Stimulated activated CD4-positive, alpha-beta T cell treated with anti-CD3 and anti-CD28 coated beads, Interleukin-4, amount 100 ng/mL, for 1 hour (primary cell): ENCODE results near the gene MEIOB.

Experiments used
- DNase-seq: peaks from one replicate; pipeline ENCODE4 v3.0.0-alpha.2; 2020

The MEIOB gene

DNA sequence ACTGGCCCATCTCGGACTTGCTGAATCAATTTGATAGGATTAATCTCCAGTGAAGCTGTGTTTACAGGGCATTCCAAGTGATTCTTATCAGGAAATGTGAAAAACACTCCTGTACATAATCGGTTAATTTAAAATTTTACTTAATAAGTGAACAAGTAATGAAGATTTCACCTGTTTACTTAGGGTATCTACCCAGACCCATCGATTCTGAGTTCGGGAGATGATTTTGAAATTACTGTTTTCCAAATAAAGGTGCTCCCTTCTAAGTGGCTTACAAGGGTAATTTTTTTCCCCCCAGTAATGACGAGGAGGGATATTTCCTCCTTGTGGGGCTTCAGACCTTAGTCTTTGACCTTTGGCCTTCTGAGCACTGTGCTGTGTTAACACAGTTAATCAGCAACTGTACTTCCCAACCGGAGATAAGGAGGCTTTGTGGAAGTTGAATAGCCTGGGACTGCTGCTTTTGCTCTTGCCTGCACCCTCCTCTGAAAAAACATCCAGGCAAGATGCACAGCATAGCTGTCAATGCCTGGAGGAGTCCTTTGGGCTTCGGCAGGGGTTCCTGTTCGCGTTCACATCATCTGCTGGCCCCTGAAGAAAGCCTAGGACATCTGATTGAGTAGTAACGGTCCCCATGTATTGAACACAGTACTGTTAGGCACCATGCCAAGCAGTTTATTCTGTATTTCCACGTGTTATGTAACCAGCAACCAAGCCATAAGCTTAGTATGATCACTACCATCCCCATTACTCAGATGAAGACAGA, 43.1 kb downstream of the MEIOB start:
- no peak for DNase-seq

DNA sequence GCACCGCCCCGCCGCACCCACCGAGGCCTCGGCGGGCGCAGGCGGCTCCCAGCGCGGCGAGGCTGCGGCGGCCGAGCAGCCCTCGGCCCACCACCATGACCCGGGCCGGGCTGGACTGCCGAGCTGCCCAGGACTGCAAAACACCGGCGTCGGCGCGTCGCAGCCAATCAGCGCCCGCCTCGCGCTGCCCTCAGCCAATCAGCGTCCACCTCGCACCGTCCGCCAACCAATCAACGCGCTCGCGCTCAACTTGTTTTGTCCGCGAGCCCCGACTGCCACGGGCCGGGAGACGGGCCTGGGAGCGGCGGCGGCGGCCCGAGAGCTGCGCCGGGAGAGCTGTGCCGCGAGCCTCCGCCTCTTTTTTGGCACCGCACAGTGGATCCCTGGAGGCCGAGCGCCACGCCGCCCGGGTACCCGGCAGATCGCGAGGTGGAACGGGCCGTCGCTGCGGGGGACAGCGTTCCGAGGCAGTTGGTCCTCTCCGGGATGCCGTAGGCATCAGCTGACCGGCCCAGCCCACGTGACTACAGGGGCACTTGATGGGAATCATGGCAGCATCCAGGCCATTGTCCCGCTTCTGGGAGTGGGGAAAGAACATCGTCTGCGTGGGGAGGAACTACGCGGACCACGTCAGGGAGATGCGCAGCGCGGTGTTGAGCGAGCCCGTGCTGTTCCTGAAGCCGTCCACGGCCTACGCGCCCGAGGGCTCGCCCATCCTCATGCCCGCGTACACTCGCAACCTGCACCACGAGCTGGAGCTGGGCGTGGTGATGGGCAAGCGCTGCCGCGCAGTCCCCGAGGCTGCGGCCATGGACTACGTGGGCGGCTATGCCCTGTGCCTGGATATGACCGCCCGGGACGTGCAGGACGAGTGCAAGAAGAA, 45.0 kb downstream of the MEIOB start, which contains the start of the genes FAHD1 and HAGH:
TSS of gene FAHD1 (plus strand) at position 516 of the 883 bp plus-strand sequence. CDS start at position 549, 33 bp downstream.
TSS of gene HAGH (minus strand) at position 135 of the 883 bp plus-strand sequence. CDS start at position 97, 38 bp downstream.
- peak; percentile 89 for DNase-seq

DNA sequence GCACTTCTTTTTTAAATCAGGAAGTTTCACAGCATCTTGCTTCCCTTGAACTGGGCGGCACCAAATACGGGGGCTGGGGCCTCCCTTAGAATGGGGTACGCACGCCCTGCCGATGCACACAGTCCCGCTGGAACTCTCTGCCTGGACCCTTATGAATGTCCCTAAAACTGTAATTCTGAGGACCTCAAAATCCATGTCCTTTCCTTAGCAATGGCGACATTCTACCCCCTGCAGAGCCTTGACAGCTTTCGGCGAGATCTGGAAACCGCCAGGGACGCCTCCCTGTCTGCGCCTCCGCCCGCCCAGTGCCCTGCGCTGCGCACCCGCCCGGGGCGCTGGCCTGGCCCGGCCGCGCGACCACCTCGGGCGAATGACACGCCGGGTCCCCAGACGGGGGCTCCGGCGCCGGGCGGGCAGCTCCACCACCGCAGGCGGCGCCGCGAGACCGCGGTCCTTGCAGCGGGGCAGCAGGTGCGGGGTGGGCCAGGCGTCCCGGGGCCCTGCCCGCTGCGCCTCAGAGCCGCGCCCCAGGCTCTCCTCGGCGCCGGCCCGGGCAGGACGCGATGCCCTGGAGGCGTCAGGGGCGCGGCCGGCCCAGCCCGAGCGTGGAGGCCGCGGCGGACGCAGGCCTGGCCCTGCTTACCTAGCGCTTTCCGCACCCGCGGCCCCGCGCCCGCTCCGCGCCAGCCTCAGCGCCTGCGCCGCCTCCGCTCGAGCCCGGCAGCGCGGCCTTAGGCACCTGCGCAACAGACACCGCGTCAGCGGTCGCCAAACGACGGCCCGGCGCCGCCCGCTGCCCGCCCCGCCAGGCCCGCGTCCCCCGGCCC, 45.9 kb downstream of the MEIOB start:
- DNase-seq: peak; percentile 73

DNA sequence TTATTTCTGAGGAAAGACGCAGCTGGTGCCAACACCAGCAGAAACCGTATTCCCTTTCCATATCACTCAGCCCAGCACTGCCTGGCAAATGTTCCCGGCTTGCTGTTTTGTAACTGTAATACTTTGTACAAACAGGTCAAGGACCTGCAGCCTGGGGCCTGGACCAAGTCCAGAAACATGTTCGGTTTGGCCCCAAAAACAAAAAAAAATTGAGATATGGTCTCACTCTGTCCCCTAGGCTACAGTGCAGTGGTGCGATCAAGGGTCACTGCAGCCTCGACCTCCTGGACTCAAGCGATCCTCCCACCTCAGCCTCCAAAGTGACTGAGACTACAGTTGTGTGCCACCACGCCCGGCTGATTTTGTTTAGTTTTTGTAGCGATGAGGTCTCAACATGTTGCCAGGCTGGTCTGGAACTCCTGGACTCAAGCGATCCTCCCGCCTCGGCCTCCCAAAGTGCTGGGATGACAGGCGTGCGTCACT, 46.5 kb downstream of the MEIOB start:
- DNase-seq: no peak

DNA sequence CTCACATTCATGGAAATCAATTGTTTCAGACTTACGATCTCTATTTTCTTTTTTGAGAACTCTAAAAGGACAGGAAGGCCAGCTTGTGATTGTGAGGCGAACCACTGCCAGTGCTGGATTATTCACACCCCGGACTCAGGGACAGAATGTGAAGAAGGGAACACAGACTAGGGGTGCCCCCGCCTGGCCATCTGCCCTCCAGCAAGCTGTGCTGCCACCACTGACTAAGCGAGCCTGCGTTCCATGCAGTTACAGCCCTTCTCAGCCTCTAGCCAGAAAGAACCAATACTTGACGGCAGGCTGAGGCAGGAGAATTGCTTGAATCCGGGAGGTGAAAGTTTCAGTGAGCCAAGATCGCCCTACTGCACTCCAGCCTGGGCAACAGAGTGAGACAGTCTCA, 48.1 kb downstream of the MEIOB start:
- DNase-seq: no peak

DNA sequence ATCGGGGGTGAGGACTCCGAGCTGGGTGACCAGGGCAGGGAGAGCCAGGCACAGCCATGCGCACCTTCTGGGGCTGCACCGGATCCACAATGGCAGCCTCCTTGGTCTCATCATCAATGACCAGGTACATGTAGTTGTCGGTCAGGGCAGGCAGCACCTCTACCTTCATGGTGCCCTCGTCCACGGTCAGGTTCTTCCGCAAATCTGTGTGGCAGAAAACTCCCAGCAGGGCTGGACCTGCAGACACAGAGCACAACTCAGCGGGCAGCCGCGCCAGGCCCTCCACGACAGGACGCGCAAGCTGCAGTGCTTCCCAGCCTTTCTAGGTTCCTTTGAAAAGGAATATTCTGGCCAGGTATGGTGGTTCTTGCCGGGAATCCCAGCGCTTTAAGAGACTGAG, 49.2 kb downstream of the MEIOB start:
- DNase-seq: no peak

DNA sequence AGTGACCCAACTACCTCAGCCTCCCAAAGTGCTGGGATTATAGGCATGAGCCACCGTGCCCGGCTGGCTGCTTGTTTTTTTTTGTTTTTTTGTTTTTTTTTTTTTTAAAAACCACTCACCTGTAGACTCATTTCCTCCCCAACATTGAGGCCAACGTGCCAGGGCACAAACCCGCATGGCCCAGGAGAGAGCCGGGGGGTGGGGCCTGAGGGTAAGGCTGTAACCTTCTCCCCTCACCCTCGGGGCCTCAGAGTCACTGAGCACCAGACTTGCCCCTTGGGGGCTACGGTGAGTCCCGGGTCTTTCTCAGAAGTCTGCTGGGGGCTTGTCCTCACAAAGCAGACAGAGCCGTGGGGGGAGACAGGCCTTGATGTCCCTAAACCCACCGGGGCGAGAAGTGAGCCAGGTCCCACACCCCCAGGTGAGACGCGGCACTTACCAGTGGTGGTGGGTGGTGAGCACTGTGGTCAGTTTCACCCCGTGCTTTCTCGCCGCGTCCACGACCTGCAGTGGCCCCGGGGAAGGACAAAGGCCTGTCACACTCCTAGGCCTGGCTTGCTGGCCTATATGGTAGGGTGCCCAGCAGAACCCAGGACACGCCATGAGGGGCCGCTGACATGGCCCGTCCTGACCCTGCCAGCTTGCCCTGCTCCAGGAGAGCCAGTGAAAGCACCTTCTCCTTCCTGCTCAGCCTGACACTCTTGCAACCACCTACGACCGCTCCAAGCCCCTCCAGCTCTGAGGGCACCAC, 49.9 kb downstream of the MEIOB start:
- no peak for DNase-seq

DNA sequence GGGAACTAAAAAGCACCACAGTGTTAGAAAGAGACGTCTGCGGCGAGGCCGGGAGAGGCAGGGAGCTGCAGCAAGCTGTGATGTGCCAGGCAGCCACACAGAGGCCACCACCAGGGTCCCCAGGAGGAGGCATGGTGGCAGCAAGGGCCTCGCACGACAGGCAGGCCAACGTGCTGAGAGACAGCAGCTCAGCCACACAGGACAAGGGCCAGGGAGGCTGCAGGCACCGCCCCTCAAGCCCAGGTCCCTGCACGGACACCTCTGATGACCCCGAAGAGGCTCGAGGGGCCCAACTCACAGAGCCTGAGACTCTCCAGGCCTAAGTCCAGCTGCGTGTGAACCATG, 51.0 kb downstream of the MEIOB start:
- no peak for DNase-seq

DNA sequence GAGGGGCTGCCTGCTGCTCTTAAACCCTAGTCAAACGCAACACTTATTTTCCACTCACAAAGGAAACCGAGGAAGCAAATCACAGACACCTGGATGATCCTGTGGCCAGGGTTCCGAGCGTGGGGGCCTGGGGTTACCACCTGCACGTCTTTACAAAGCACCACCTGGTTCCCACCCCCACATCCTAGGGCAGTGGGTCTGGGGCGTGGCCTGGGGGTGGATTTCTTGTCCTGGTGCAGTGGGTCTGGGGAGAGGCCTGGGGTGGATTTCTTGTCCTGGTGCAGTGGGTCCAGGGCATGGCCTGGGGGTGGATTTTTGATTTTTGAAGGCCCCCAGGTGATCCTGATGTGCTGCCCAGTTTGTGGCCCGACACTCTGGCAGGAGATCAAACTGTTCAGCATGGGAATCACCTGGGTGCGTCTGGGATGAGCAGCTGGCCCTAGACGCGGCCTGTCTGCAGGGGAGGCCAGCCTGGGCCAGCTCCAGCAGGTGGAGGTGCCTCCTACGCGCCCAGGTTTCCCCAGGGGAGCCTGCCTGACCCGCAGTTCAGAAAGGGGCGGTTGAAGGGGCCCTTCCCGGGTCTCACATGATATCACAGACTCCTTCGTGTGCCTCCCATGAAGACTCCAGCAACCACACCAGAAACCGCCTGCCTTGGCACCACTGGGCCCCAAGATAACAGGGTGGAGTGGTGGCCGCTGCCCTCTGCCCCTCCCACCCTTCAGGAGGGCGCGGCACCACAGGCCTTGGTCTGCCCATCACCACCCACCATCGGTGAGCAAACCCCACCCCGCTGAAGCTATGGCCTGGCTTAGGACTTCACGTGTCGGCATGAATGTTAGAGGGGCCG, 51.6 kb downstream of the MEIOB start:
- DNase-seq: no peak

DNA sequence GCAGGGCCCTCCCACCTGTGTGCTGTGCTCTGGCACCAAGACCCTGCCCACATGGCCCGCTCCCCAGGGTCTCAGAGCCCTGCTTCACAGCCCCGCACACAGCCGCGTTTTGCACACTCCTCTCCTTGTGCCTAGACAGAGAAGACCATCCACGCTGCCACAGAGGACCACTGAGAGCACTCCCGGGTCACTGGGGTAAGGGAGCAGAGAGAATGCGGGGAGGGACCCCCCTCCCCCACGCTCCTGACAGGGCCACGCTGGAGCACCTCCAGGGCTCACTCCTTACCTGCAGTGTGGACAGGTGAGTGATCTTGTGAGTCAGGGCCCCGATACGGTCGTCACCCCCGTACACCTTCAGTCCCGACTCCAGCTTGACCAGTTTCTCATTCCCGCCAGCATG, 52.4 kb downstream of the MEIOB start:
- no peak for DNase-seq

DNA sequence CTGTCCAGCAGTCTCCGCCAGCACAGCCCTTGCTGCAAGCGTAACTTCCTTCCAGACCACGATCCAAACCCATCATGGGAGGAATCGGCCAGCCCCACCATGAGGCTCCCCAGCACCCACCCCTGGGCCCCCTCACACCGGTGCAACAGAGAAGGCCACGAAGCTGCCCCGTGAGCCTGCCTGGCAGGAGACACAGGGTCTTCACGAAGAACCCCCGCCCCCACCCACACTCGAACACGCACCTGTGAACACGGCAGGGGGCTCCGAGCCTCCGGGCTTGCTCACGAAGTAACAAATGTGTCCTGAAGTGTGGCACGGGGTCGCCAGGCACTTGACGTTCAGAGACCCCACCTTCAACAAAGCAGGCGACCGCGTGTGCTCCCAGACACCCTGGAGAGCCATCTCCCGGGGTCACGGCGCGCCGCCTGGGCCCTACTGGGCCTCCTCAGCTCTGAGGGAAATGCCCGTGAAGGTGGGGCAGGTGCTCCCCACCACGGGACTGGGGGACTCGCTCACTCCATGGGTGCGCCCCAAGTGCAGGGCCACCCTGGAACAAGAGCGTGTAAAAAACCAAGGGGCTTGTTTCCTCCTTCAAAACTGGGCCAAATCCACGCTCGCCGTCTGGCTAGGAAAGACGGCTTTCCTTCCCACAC, 53.0 kb downstream of the MEIOB start:
- DNase-seq: no peak

DNA sequence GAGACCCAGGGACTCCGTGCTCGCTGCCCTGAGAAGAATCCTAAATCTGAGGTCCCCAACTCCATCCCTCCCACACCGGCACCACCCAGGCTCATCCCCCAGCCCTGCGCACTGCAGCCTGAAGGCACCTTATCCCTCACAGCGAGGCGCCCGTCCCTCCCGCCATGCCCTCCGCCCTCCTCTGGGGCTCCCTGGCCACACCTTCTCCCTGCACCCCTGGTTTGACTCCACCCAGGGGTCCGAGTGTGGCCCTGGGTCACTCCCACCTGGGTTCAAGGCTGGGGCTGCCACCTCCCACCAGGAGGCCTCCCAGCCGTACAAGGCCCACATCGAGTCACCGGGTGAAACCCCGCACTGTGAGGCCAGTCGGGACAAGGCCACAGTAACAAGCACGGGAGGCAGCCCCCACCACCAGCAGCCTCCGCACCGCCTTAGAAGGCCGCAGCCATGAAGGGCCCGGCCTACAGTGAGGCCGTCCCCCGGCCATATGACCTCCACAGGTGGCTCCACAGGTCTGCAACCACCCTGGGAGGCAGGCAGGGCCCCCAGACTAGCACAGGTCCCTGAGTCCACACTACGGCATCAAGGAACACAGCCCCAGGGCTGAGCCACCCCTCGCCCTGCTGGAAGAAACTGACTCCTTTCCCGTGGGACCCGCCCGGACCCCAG, 53.6 kb downstream of the MEIOB start:
- DNase-seq: no peak

DNA sequence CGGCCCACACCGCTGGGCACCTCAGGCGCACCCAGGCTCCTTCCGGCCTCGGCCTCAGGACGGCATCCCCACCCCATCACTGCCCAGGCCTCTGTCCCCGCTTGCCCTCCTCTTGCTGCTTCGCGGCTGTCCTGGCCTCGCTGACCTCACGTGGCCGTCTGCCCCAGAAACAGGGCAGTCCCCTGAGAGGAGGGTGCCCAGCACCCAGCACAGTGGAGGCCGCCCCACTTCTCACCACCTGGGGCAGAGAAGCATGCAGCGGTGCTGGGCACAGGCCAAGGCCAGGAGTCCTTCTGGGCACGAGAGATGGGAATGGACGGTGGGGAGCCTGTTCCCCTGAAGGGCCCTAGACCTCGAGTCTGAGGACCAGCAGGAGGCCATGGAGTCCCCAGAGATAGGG, 54.2 kb downstream of the MEIOB start:
- no peak for DNase-seq

DNA sequence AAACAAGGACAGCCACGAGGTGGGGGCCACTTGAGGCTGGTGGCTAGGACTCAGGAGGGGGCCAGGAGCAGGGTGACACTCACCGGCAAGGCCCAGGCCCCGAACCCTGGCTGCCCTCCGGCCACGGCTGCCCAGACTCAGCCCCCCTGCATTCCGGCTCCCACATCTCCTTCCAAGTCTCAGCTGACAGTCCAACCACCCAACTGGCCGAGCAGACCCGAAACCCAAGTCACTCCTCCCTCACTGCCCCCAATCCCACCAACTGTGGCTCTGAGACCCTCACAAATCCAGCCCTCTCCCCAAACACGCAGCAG, 54.7 kb downstream of the MEIOB start:
- DNase-seq: no peak

DNA sequence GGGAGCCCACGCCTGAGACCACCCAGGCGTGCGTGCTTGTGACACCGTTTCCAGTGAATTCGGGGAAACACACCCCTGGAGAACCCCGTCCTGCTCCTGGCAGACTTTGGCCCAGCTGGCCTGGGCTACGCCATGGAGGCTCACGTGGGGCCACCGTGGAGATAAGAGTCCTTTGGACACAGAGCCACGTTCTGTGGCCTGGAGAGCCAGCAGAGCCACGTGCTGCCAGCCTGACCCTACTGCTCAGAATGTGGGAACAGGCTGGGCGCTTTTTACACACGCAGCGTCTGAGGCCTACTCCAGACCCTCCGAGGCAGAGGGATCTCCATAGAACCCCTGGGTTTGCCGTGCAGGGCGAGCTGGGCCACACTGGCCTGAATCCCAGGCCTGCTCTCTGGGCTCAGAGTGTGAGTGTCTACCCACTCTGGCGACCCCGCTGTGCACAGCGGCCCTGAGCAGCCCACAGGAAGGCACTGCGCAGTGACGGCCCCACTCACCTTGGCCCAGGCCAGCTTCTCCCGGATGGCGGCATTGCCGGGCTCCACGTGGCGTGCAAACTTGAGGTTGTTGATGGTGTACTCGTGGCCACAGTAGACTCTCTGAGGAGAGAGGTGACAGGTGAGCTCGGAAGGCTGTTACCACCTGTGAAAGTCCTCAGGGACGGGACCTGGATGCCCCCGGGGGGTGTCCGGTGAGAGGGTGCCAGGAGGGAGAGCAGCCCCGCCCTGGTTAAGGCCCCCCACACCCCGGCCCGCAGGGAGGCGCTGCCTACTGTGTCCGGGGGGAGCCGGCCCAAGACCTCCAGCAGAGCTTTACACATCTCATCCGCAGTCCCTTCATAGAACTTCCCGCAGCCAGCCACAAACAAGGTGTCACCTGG, 55.3 kb downstream of the MEIOB start:
- no peak for DNase-seq

DNA sequence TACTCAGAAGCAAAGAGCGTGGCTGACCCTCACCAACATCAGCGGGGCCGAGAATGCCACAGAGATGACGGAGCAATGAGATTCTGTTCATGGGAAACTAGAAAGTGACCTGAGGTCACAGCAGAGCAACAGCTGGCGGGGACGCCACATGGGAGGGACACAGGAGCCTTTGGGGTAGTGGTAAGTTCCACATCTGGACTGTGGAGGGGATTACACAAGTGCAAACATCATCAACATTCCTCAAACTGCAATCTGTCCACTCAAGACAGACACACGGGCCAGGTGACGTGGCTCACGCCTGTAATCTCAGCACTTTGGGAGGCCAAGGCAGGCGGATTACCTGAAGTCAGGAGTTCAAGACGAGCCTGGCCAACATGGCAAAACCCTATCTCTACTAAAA, 56.5 kb downstream of the MEIOB start:
- DNase-seq: no peak

DNA sequence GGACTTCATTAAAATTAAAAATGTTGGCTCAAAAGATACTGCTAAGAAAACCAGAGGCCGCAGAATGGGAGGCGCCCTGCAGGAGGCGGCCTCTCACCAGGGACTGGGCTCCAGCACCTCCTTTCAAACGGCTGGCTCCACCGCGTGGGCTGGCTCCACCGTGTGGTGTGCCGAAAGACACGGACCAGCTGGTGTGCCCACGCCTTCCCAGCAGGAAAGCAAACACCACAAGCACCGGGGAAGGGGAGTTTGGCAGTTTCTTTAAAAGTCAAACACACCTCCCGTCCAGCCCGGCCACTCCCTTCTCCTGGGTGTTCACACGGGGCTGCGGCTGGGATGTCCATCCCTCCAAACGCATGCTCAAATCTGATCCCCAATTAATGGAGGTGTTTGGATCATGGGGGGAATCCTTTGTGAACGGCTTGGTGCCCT, 59.2 kb downstream of the MEIOB start:
- DNase-seq: peak; percentile 59

DNA sequence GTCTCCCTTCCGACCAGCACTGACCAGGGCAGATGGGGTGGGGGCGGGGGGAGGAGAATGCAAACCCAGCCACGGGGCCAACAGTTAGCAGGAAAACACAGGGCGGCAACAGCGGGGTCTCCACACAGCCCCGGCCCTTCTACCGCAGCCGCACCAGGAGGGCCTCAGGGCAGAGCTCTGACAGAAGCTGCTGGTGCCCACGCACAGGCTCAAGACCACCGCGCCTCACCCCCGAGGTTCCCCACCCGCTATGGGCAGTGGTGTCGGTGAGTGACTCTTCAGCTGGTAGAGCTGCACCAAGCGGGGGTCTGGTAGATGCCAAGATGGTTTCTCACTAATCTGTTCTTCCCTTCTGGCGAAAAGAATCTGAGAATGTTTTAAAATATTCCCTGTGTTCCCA, 61.4 kb downstream of the MEIOB start:
- no peak for DNase-seq

DNA sequence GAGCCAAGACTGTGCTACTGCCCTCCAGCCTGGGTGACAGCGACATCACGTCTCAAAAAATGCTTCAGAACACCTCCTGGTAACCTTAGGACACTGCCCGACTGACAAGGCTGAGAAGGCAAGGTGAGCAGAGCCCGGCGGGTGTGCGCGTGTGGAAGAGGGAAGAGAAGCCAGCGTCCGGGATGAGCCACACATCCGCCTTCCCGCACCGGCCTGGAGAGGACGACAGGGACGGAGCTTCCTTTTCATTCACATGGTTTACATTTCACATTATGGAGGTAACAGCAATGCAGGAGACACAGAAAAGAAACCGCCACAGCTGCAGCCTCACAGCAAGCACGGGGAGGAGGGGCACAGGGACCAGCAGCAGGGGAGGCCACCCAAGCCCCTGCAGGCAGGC, 61.9 kb downstream of the MEIOB start:
- no peak for DNase-seq
